Measurements from ENCODE around the gene SERPINC1. TPM values are rescaled to one million over a fixed set of nuclear protein-coding genes. Genes with fewer than 3 reads are reported as not detected.

SERPINC1 gene
- total and polyA plus RNA-seq, 2 of the 13 experiments (the other 11 are each of a cell fraction or from before 2014, with no cell fraction given): 142 to 205 TPM

DNA sequence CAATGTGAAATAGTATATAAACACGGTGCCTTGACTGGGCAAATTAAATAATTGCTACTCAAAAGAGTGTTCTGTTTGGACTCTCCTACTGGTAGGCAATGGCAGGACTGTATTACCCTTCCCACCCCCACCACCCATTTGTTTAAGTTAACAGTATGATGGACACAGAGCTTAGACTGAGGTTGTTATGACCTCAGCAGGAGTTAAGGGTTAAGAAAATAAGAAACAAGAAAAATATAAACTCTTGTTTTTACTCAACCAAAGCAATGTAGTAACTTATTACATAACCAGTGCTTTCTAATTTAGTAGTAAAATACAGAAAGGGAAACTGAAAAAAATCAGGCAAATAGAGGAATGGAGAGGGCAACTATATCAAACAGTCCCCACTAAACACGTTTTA, 19.9 kb upstream of the SERPINC1 start:
- H3K27ac ChIP-seq (ENCODE audit: extremely low read length, insufficient read depth, low read length): no peak overlapping the region
- no peaks in the 10 kb centered on the region for H3K79me2 ChIP-seq (ENCODE audit: insufficient read depth, low read length)
- intact Hi-C loops (cut with micrococcal nuclease; ENCODE audit: unreplicated experiment) (no loop called here), in situ Hi-C loops (cut with HindIII; ENCODE audit: extremely low pct_ligation_motif_present, low pct_unique_long_range_greater_than_20kb) (no loop called here)
- no peak overlapping the region for H3K4me3 ChIP-seq (replicated peaks in 1 of 3; ENCODE audit: insufficient read depth in 1 of 3, low read depth in 2 of 3, low read length in 3 of 3)
- ChIA-PET CTCF (ENCODE audit: low intra/inter-chr PET ratio, low total read pairs) (no interaction called here), POLR2A (interaction anchor here (0.7 to 1.5 kb wide), 2 partner anchors 10 to 20 kb away, joined by 3 read pairs; partner anchors contain the start of gene SERPINC1)
- no peaks in the 10 kb centered on the region for H3K9me3 ChIP-seq (ENCODE audit: low read length)
- BruUV-seq (replicated peaks): no TSS peak
- TF ChIP-seq, protein P1, sequence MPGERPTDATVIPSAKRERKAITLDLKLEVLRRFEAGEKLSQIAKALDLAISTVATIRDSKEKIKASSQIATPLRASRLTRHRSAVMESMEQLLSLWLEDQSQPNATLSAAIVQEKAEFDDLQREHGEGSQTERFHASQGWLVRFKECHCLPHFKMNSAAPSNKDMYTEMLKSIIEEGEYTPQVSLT (CRISPR knock-in tag; IDR thresholded peaks at IDR 0.05; ENCODE audit: borderline replicate concordance, low read depth): no peak
- TF ChIP-seq, protein P2, sequence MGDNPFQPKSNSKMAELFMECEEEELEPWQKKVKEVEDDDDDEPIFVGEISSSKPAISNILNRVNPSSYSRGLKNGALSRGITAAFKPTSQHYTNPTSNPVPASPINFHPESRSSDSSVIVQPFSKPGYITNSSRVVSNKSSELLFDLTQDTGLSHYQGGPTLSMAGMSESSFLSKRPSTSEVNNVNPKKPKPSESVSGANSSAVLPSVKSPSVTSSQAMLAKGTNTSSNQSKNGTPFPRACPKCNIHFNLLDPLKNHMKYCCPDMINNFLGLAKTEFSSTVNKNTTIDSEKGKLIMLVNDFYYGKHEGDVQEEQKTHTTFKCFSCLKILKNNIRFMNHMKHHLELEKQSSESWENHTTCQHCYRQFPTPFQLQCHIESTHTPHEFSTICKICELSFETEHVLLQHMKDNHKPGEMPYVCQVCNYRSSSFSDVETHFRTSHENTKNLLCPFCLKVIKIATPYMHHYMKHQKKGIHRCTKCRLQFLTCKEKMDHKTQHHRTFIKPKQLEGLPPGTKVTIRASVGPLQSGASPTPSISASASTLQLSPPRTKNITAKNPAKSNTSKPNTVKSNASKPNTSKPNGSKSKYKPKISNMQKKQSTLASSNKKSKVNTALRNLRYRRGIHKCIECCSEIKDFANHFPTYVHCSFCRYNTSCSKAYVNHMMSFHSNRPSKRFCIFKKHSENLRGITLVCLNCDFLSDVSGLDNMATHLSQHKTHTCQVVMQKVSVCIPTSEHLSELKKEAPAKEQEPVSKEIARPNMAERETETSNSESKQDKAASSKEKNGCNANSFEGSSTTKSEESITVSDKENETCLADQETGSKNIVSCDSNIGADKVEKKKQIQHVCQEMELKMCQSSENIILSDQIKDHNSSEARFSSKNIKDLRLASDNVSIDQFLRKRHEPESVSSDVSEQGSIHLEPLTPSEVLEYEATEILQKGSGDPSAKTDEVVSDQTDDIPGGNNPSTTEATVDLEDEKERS (CRISPR knock-in tag; IDR thresholded peaks at IDR 0.05): no peak
- no peak for TF ChIP-seq SATB2 (CRISPR knock-in tag; IDR thresholded peaks at IDR 0.05)
- TF ChIP-seq, protein P3, sequence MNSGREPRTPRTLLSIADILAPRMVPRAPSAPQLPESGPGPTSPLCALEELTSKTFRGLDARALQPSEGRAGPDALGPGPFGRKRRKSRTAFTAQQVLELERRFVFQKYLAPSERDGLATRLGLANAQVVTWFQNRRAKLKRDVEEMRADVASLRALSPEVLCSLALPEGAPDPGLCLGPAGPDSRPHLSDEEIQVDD (CRISPR knock-in tag; IDR thresholded peaks at IDR 0.05; ENCODE audit: borderline replicate concordance): no peak
- no peak for TF ChIP-seq ZNF619 (CRISPR knock-in tag; IDR thresholded peaks at IDR 0.05)
- no peak for TF ChIP-seq ZKSCAN8 (CRISPR knock-in tag; IDR thresholded peaks at IDR 0.05; ENCODE audit: borderline replicate concordance)
- TF ChIP-seq ZMYM3 (CRISPR knock-in tag; IDR thresholded peaks at IDR 0.05): no peak
- TF ChIP-seq, protein P4, sequence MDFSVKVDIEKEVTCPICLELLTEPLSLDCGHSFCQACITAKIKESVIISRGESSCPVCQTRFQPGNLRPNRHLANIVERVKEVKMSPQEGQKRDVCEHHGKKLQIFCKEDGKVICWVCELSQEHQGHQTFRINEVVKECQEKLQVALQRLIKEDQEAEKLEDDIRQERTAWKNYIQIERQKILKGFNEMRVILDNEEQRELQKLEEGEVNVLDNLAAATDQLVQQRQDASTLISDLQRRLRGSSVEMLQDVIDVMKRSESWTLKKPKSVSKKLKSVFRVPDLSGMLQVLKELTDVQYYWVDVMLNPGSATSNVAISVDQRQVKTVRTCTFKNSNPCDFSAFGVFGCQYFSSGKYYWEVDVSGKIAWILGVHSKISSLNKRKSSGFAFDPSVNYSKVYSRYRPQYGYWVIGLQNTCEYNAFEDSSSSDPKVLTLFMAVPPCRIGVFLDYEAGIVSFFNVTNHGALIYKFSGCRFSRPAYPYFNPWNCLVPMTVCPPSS (IDR thresholded peaks at IDR 0.05): no peak
- TF ChIP-seq ZBTB1 (CRISPR knock-in tag; IDR thresholded peaks at IDR 0.05; ENCODE audit: borderline replicate concordance): no peak
- no peak for TF ChIP-seq HDAC1 (CRISPR knock-in tag; IDR thresholded peaks at IDR 0.05)
- TF ChIP-seq FOXJ3 (CRISPR knock-in tag; IDR thresholded peaks at IDR 0.05; ENCODE audit: borderline replicate concordance): no peak
- TF ChIP-seq ZFP1 (CRISPR knock-in tag; IDR thresholded peaks at IDR 0.05): no peak
- no peak overlapping the region for H2AFZ ChIP-seq (ENCODE audit: low read length)
- H4K20me1 ChIP-seq (ENCODE audit: insufficient read depth, low read length): no peaks in the 10 kb centered on the region
- DNase-seq (ENCODE audit: low spot score): no peak
- ATAC-seq: no peak
- no peak overlapping the region for H3K9ac ChIP-seq (ENCODE audit: insufficient read depth, low read depth, low read length)
- H3K4me1 ChIP-seq (ENCODE audit: insufficient read depth, low read length): no peaks in the 10 kb centered on the region
- no peak for FAIRE-seq
- no peak overlapping the region for H3K4me2 ChIP-seq (ENCODE audit: low read depth, low read length)
- WGBS (ENCODE audit: low lambda C conversion rate): 97% methylated on average over 2 of the region's 2 CpGs
- H3K36me3 ChIP-seq (replicated peaks in 1 of 2; ENCODE audit: control insufficient read depth in 1 of 2, insufficient read depth in 2 of 2, low read length in 2 of 2): peaks cover 6 to 44% of the 10 kb centered on the region in 2 experiments; a peak in 4 of 5 replicates
- H3K27me3 ChIP-seq (ENCODE audit: control insufficient read depth in 1 of 2, insufficient read depth in 2 of 2, low read length in 2 of 2): no peaks in the 10 kb centered on the region

All from HepG2 (cell line).